NCI-H146 (cell line): ENCODE data around the gene CILP2.
A peak's percentile ranks its signal among the peaks of the same experiment; 100 is the strongest.

Experiments
- DNase-seq: peaks from one replicate; lab custom pipeline; 2025; lab: John Stamatoyannopoulos, UW

CILP2 gene

DNA sequence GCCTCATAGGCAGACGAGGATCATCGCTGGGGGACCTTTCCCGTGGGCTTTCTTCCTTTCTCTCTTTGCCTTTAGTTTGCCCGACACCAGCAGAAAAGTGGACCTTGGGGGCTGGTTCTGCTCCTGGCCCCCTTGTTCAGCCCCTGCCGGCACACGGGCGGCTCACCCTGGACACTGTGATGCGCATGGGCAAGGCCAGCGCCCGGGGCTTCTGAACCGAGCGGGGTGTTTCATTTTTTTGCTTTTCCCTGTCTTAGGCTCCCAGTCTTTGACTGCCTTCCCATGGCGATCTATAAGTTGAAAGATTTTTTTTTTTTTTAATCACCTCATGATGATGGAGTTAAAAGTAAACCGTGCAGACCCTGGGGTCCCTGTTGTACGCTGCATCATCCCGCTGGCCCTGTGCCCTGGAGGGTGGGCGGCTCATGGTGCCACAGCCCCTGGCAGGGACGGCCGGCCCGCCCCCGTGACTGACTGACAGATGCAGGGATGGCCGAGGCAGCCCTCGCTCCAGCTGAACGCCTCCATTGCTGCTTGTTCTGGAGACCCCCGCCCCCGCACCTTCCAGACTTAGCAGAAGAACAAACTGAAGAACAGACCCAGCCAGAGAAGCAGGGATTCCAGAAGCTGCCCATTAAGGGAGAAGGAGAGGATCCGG lies 32.3 kb upstream of the CILP2 start:
- DNase-seq: no peak

- no peak for DNase-seq
Measured at GRCh38 chr19:19506592-19506991, 31.5 kb upstream of the CILP2 start.

DNA sequence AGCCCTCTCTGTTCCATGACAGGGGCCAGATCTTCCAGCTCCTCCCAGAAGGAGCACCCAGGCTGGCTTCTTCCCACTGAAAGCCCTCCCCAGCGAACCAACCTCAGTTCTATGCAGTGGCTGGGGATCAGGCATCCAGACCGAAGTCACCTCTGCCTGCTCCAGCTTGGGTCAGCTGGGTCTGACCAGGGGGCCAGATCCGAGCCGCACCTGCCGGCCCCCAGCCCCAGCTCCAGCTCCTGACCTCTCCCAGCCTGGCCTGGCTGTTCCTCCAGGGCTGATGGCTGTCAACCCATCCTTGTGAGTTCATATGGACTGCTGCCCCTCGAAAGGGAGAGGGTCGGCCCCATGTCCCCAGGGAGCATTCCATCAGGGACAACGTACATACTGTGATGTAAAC lies 30.7 kb upstream of the CILP2 start:
- no peak for DNase-seq

DNA sequence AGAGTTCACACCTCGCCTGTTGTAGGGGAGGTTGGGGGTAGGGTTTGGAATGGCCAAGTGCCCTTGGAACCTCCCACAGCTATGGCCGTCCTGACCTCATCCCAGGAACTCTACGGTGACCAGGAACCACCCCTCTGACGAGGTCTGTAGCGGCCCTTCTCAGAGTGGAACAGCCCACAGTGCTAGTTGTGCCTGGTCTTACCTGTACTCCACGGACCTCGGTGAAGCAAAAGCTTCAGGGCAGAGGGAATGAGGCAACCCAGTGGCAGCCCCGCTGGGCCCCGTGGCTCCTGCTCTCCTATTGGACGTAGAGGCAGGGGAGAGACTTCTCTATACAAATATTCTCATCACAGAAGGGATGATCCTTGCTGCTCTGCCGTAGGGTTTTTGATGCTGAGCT lies 29.8 kb upstream of the CILP2 start:
- DNase-seq: no peak

DNA sequence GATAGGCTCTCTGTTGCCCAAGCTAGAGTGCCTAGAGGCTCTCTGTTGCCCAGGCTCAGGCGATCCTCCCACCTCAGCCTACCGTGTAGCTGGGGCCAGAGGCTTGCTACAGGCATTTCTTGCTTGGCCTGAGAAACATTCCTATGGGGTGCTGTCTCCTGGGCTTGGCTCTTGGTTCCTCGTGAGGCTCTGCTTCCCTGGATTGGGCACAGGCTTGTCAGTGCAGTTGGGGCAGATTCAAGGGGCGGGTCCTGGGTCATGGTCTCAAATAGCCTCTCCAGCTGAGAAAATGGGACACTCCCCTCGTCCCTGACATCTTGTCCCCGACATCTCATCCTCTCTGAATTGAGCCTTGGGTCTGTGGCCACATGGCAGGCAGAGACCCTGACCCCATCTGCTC lies 27.6 kb upstream of the CILP2 start:
- no peak for DNase-seq

- no peak for DNase-seq
Measured at GRCh38 chr19:19513682-19514081, 24.4 kb upstream of the CILP2 start.

- no peak for DNase-seq
Measured at GRCh38 chr19:19514215-19514657, 23.8 kb upstream of the CILP2 start.

- no peak for DNase-seq
Measured at GRCh38 chr19:19514881-19515641, 23.0 kb upstream of the CILP2 start, which contains the start of gene TSSK6. Gene TSSK6, minus strand, starts transcription at chr19:19515548. Its CDS starts 121 bp downstream, at chr19:19515427.

DNA sequence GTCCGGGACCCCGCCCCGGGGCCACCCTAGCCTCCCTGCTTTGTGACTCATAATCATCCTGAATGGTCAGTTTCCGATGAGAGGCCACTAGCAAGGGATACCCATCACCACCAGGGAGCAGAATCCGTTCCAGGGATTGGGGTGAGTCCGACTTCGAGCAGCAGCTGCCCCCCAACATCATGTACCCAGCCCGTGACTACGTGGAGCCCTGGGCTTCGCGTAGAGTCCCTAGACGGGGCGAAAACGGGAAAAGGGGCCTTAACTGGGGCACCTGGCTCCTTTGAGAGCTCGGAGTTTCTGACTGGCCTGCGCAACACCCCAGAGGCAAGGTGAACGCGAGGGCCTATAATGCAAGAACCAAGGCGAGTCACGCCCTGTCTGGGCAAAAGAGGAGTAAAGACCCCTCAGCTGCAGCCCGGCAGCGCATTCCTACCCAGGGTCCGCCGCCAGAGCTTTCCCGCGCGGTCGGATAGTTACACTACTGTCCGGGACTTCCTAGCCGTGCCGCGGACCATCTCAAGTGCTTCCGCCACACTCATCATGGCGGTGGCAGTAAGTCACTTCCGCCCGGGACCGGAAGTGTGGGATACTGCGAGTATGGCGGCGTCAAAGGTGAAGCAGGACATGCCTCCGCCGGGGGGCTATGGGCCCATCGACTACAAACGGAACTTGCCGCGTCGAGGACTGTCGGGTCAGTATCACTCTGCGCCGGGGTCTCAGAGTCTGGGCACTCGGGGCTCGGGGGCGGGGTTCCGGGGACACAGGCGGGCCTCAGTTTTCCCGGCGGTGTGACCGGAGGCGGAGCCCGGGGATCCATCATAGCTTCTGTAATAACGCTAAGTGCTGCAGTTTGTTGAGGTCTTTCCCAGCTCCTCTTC lies 22.2 kb upstream of the CILP2 start, which contains the start of gene NDUFA13:
Gene NDUFA13, plus strand, starts transcription at position 584 of the 878 bp plus-strand sequence. Its CDS starts 14 bp downstream, at position 598.
- peak; percentile 93 for DNase-seq

- DNase-seq: no peak
Measured at GRCh38 chr19:19517235-19517619, 20.8 kb upstream of the CILP2 start.

GRCh38 chr19:19520989-19521388 lies 17.1 kb upstream of the CILP2 start:
- no peak for DNase-seq

DNA sequence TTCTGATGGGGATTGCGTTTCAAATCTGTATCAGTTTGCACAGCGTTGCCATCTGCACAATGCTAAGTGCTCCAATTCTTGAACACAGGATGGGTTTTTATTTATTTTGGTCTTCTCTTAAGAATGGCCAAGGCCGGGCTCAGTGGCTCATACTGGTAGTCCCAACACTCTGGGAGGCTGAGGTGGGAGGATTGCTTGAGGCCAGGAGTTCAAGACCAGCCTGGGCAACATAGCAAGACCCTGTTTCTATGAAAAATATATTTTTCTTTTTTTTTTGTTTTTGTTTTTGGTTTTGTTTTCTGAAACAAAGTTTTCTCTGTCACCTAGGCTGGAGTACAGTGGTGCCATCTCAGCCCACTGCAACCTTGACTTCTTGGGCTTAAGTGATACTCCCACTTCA lies 14.9 kb upstream of the CILP2 start:
- no peak for DNase-seq

- no peak for DNase-seq
Measured at GRCh38 chr19:19524053-19524452, 14.0 kb upstream of the CILP2 start.

DNA sequence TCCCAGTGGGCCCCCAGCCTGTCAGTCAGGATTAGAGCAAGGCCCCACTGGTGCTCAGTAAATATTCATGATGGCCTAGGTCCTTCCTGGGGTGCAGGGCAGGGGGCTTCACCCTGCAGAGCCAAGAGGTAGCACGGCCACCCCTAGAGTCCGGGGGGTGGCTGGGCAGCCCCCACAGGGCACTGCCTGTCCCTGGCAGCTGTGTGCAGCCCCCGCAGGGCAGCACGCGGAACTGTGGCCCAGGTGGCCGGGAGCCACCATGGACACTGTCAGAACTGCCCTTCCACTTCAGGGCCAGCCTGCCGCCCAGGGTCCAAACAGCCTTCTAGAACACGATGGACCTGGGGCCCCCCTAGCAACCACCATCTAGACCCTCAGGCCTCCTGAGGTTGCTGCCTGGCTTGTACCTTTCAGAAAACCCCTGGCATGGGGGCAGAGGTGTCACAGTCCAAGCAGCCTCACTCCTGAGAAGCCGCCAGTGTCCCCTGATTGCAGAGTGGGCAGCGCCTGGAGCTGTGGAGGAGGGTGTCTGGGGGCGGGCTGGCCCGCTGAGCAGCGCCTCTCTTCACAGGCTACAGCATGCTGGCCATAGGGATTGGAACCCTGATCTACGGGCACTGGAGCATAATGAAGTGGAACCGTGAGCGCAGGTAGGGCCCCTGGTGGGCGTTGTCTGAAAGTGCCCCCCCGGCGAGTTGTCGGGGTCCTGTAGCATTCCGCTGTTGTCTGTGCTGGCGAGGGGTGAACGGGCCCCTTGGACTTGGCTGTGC lies 12.3 kb upstream of the CILP2 start:
- DNase-seq: no peak

GRCh38 chr19:19526581-19527370 lies 11.3 kb upstream of the CILP2 start:
- no peak for DNase-seq

- no peak for DNase-seq
Measured at GRCh38 chr19:19527371-19527656, 10.8 kb upstream of the CILP2 start.

- no peak for DNase-seq
Measured at GRCh38 chr19:19527674-19528625, 10.1 kb upstream of the CILP2 start.

DNA sequence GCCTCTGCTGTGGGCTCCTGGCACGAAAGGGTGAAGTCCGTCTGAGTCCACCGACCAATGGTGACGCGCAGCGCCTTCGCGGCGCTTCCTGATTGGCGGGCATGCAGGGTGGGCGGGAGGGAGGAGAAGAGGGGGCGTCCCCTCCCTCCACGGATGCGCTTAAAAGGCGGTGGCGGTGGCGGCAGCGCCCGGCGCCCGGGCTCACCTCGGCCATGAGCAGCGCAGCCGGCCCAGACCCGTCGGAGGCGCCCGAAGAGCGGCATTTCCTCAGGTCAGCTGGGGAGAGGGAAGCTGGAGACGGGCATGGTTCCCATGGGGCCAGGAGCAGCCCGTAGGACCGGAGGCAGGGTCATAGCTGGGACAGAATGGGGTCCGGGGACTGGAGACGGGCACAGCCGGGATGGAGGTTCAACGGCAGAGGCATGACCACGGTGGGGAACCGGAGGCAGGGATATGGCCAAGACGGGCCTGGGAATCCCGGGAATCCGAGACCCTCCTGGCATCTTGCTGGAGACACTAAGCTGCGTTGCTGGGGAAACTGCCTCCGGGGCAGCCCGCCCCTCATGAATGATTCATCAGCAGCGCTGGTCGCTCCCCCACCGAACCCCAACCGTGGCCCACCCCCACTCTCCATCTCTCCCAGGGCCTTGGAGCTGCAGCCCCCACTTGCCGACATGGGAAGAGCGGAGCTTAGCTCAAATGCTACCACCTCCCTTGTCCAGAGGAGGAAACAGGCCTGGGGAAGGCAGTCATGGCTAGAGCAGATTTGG lies 9.2 kb upstream of the CILP2 start, which contains the start of gene YJEFN3:
Gene YJEFN3, plus strand, starts transcription at position 191 of the 770 bp plus-strand sequence. Its CDS starts 22 bp downstream, at position 213.
- DNase-seq: no peak
